ENCODE data around the gene ARMC7. TPM values are rescaled to one million over a fixed set of nuclear protein-coding genes. Genes with fewer than 3 reads are reported as not detected.
A peak's percentile ranks its signal among the peaks of the same experiment; 100 is the strongest.

ARMC7 gene
- total and polyA plus RNA-seq, 2 of the 13 experiments (the other 11 are each of a cell fraction or from before 2014, with no cell fraction given): 3.9 to 4.2 TPM

- no peak for TF ChIP-seq PREB (CRISPR knock-in tag; IDR thresholded peaks at IDR 0.05)
- no peak for TF ChIP-seq ZNF17 (CRISPR knock-in tag; IDR thresholded peaks at IDR 0.05)
- TF ChIP-seq ZSCAN22 (CRISPR knock-in tag; IDR thresholded peaks at IDR 0.05): no peak
- no peak for TF ChIP-seq ZNF281 (CRISPR knock-in tag; IDR thresholded peaks at IDR 0.05; ENCODE audit: borderline replicate concordance)
- no peak for TF ChIP-seq ISL2 (CRISPR knock-in tag; IDR thresholded peaks at IDR 0.05)
- no peak for TF ChIP-seq SP140L (CRISPR knock-in tag; IDR thresholded peaks at IDR 0.05; ENCODE audit: borderline replicate concordance)
- peak; percentile 8; the same call in 1 of the 2 replicates for TF ChIP-seq ATF7 (IDR thresholded peaks at IDR 0.05)
- TF ChIP-seq ATF7 (CRISPR knock-in tag; IDR thresholded peaks at IDR 0.05): no peak; the same call in 1 of the 2 replicates
- TF ChIP-seq ZBTB3 (CRISPR knock-in tag; IDR thresholded peaks at IDR 0.05; ENCODE audit: borderline replicate concordance, low read depth): peak; percentile 86; the same call in 1 of the 2 replicates
- TF ChIP-seq NR2F2 (IDR thresholded peaks at IDR 0.05; ENCODE audit: borderline replicate concordance, low read depth): peak; percentile 39; the same call in 1 of the 2 replicates
- no peak for TF ChIP-seq NFIB (CRISPR knock-in tag; IDR thresholded peaks at IDR 0.05; ENCODE audit: borderline replicate concordance)
- no peak for TF ChIP-seq FLYWCH1 (CRISPR knock-in tag; IDR thresholded peaks at IDR 0.05)
- no peak for TF ChIP-seq ERF (CRISPR knock-in tag; IDR thresholded peaks at IDR 0.05)
- TF ChIP-seq KMT2B (CRISPR knock-in tag; IDR thresholded peaks at IDR 0.05): no peak
- no peak for TF ChIP-seq AGO2 (optimal IDR thresholded peaks at IDR 0.05; ENCODE audit: low read depth, low read length)
- no peak for TF ChIP-seq HNRNPUL1 (IDR thresholded peaks at IDR 0.05; ENCODE audit: low read depth, low read length)
- no peak for TF ChIP-seq YEATS4 (CRISPR knock-in tag; IDR thresholded peaks at IDR 0.05; ENCODE audit: borderline replicate concordance)
- TF ChIP-seq CEBPB (IDR thresholded peaks at IDR 0.05; ENCODE audit: borderline replicate concordance, low read depth, low read length): peak; percentile 62; the same call in 1 of the 2 replicates
- no peak; the same call in 1 of the 2 replicates for TF ChIP-seq ZNF205 (CRISPR knock-in tag; IDR thresholded peaks at IDR 0.05)
- no peak for TF ChIP-seq DNMT1 (CRISPR knock-in tag; IDR thresholded peaks at IDR 0.05)
- TF ChIP-seq ZNF710 (CRISPR knock-in tag; IDR thresholded peaks at IDR 0.05; ENCODE audit: borderline replicate concordance): no peak
- no peak for TF ChIP-seq ATM (IDR thresholded peaks at IDR 0.05; ENCODE audit: borderline replicate concordance)
- TF ChIP-seq PAX8 (CRISPR knock-in tag; IDR thresholded peaks at IDR 0.05; ENCODE audit: borderline replicate concordance): no peak
- no peak for TF ChIP-seq GABPA (IDR thresholded peaks at IDR 0.05; ENCODE audit: low read depth, low read length)
- peak; percentile 68; the same call in 1 of the 2 replicates for TF ChIP-seq GABPA (CRISPR knock-in tag; IDR thresholded peaks at IDR 0.05; ENCODE audit: low read depth)
Measured at GRCh38 chr17:75086496-75087181, 23.1 kb upstream of the ARMC7 start (continued).
